Mucosa of rectum (tissue), 2 donors: ENCODE measurements around the gene NPL.

Source experiments
- H3K27ac ChIP-seq, 2 donors: one replicate each; pipeline ENCODE4 v1.7.0; 2013; ENCODE audit warnings: inconsistent platforms in 2 of 2, low read depth in 2 of 2, low read length in 2 of 2
- H3K27me3 ChIP-seq, 2 donors: one replicate each; pipeline ENCODE4 v1.7.0; 2013; ENCODE audit warnings: low read length in 2 of 2; ENCODE audit not compliant: control insufficient read depth in 2 of 2, insufficient read depth in 2 of 2
- H3K36me3 ChIP-seq, 2 donors: one replicate each; pipeline ENCODE4 v1.7.0; 2013; ENCODE audit warnings: low read length in 2 of 2; ENCODE audit not compliant: control insufficient read depth in 2 of 2, insufficient read depth in 2 of 2
- H3K4me1 ChIP-seq, 2 donors: one replicate each; pipeline ENCODE4 v1.7.0; 2013; ENCODE audit warnings: low read length in 2 of 2, mild to moderate bottlenecking in 1 of 2; ENCODE audit not compliant: control insufficient read depth in 2 of 2, insufficient read depth in 2 of 2
- H3K4me3 ChIP-seq, 2 donors: one replicate each; pipeline ENCODE4 v1.7.0; 2013; ENCODE audit warnings: low read length in 2 of 2
- H3K9ac ChIP-seq, 2 donors: one replicate each; pipeline ENCODE4 v1.7.0; 2013; ENCODE audit warnings: low read length in 2 of 2, low read depth in 1 of 2, mild to moderate bottlenecking in 1 of 2
- H3K9me3 ChIP-seq, 2 donors: one replicate each; pipeline ENCODE4 v1.7.0; 2013; ENCODE audit warnings: low read length in 2 of 2; ENCODE audit not compliant: control insufficient read depth in 2 of 2
- donor health status: healthy.
- donor health status: Normal muscosa, but diverticular disease.

NPL gene

GRCh38 chr1:182762536-182762935, 27.0 kb upstream of the NPL start:
- H3K36me3 ChIP-seq, result no peaks in the 10 kb centered on the region
- H3K4me1 ChIP-seq, result no peaks in the 10 kb centered on the region
- H3K9me3 ChIP-seq, result no peaks in the 10 kb centered on the region
- H3K27ac ChIP-seq, result no peak overlapping the region
- no peak overlapping the region for H3K9ac ChIP-seq
- H3K4me3 ChIP-seq, result no peak overlapping the region
- H3K27me3 ChIP-seq, result no peaks in the 10 kb centered on the region

GRCh38 chr1:182764029-182764727, 25.4 kb upstream of the NPL start:
- Histone ChIP-seq H3K27ac (no peak overlapping the region), H3K9ac (no peak overlapping the region)

GRCh38 chr1:182765391-182765790, 24.2 kb upstream of the NPL start:
- no peaks in the 10 kb centered on the region for H3K27me3 ChIP-seq
- H3K4me3 ChIP-seq, result no peak overlapping the region
- no peaks in the 10 kb centered on the region for H3K36me3 ChIP-seq
- H3K9me3 ChIP-seq, result no peaks in the 10 kb centered on the region
- no peaks in the 10 kb centered on the region for H3K4me1 ChIP-seq
- no peak overlapping the region for H3K9ac ChIP-seq
- no peak overlapping the region for H3K27ac ChIP-seq

More at GRCh38 chr1:182764029-182764727, 25.4 kb upstream of the NPL start:
- Histone ChIP-seq H3K4me1 (no peaks in the 10 kb centered on the region), H3K27me3 (no peaks in the 10 kb centered on the region), H3K36me3 (no peaks in the 10 kb centered on the region), H3K4me3 (no peak overlapping the region), H3K9me3 (no peaks in the 10 kb centered on the region)

- H3K4me1 ChIP-seq, result no peaks in the 10 kb centered on the region
- H3K4me3 ChIP-seq, result no peak overlapping the region
- no peak overlapping the region for H3K27ac ChIP-seq
- H3K27me3 ChIP-seq, result no peaks in the 10 kb centered on the region
- H3K9me3 ChIP-seq, result no peaks in the 10 kb centered on the region
- H3K36me3 ChIP-seq, result no peaks in the 10 kb centered on the region
- H3K9ac ChIP-seq, result no peak overlapping the region
Observed at GRCh38 chr1:182766050-182766449, 23.5 kb upstream of the NPL start.

- Histone ChIP-seq H3K36me3 (no peaks in the 10 kb centered on the region), H3K9me3 (no peaks in the 10 kb centered on the region), H3K4me3 (no peak overlapping the region), H3K4me1 (no peaks in the 10 kb centered on the region), H3K27me3 (no peaks in the 10 kb centered on the region), H3K27ac (no peak overlapping the region), H3K9ac (no peak overlapping the region)
Observed at GRCh38 chr1:182766881-182767645, 22.5 kb upstream of the NPL start.

- Histone ChIP-seq H3K9me3 (no peaks in the 10 kb centered on the region), H3K27me3 (no peaks in the 10 kb centered on the region), H3K27ac (no peak overlapping the region), H3K36me3 (no peaks in the 10 kb centered on the region), H3K4me3 (no peak overlapping the region), H3K9ac (no peak overlapping the region), H3K4me1 (no peaks in the 10 kb centered on the region)
Observed at GRCh38 chr1:182768963-182769362, 20.6 kb upstream of the NPL start.

- no peaks in the 10 kb centered on the region for H3K27me3 ChIP-seq
- no peak overlapping the region for H3K9ac ChIP-seq
- H3K36me3 ChIP-seq, result no peaks in the 10 kb centered on the region
- H3K4me1 ChIP-seq, result no peaks in the 10 kb centered on the region
- no peak overlapping the region for H3K4me3 ChIP-seq
- peak overlapping the region in 1 of 2 donors; percentile 11 for H3K27ac ChIP-seq
- no peaks in the 10 kb centered on the region for H3K9me3 ChIP-seq
Observed at GRCh38 chr1:182770232-182770631, 19.3 kb upstream of the NPL start.

- Histone ChIP-seq H3K9me3 (no peaks in the 10 kb centered on the region), H3K36me3 (no peaks in the 10 kb centered on the region), H3K4me3 (no peak overlapping the region), H3K9ac (no peak overlapping the region), H3K27ac (no peak overlapping the region), H3K27me3 (no peaks in the 10 kb centered on the region), H3K4me1 (no peaks in the 10 kb centered on the region)
Observed at GRCh38 chr1:182771187-182771984, 18.2 kb upstream of the NPL start.

- H3K9ac ChIP-seq, result no peak overlapping the region
- H3K27ac ChIP-seq, result no peak overlapping the region
Observed at GRCh38 chr1:182777386-182777785, 12.2 kb upstream of the NPL start.

GRCh38 chr1:182778862-182779261, 10.7 kb upstream of the NPL start:
- H3K36me3 ChIP-seq, result no peaks in the 10 kb centered on the region
- no peak overlapping the region for H3K9ac ChIP-seq
- no peaks in the 10 kb centered on the region for H3K27me3 ChIP-seq
- no peaks in the 10 kb centered on the region for H3K9me3 ChIP-seq
- no peaks in the 10 kb centered on the region for H3K4me1 ChIP-seq
- H3K27ac ChIP-seq, result no peak overlapping the region
- no peak overlapping the region for H3K4me3 ChIP-seq

More at GRCh38 chr1:182777386-182777785, 12.2 kb upstream of the NPL start:
- Histone ChIP-seq H3K4me1 (no peaks in the 10 kb centered on the region), H3K27me3 (no peaks in the 10 kb centered on the region), H3K36me3 (no peaks in the 10 kb centered on the region), H3K4me3 (no peak overlapping the region), H3K9me3 (no peaks in the 10 kb centered on the region)
